ENCODE data around the gene MUC5AC.
"Not testable (repeated sequence)": the region's sequence is repeated elsewhere in the genome, so short reads cannot be mapped to it uniquely, and the experiment has no call there.

MUC5AC gene

DNA sequence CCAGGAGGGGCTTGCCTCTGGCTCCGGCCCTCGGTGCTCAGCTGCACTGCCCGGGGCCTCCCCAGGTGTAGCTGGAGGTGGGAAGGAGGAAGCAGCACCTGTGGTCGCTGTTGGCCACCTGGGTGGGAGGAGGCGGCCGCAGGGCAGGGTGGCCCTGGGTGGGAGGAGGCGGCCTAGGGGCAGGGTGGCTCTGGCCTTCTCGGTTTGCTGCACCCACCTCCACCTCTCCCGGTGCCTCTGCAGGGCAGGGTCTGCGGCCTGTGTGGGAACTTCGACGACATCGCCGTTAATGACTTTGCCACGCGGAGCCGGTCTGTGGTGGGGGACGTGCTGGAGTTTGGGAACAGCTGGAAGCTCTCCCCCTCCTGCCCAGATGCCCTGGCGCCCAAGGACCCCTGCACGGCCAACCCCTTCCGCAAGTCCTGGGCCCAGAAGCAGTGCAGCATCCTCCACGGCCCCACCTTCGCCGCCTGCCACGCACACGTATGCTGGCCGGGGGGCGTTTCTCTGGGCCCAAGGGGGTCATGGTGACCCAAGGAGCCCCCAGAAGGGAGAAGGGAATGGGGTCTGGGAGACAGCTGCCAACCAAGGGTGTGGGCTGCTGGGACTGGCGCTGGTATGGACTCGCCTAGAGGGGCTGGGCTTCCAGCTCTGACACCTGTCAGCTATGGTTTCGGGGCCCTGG, 20.6 kb downstream of the MUC5AC start:
- no peak for DNase-seq

DNA sequence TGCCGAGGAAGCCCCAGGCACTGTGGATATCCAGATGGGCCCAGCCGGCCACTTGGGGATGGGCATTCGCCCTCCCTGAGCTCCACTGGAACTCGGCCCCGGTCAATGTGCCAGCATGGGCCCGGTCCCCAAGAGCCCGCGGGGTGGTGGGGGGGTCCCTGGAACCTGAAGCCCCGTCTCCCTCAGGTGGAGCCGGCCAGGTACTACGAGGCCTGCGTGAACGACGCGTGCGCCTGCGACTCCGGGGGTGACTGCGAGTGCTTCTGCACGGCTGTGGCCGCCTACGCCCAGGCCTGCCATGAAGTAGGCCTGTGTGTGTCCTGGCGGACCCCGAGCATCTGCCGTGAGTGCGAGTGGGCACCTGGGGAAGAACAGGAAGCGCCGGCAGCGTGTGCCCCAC, 21.2 kb downstream of the MUC5AC start:
- no peak for DNase-seq

DNA sequence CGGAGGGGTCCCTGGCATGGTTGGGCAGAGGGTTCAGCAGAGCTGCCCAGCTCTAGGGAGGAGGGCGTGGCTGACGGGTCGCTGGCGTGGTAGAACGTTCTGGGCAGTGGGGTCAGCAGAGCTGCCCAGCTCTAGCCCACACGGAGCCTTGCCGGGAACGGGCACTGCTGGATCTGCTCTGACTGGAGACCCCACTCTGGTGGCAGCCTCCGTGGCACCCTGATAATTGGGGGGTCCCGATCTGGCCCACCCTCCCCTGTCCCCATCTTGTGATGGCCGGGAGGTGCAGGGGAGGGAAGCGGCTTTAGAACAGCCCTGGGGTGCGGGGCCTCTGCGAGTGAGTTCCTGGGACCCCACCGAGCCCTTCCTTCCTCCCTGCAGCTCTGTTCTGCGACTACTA, 21.9 kb downstream of the MUC5AC start:
- no peak for DNase-seq

DNA sequence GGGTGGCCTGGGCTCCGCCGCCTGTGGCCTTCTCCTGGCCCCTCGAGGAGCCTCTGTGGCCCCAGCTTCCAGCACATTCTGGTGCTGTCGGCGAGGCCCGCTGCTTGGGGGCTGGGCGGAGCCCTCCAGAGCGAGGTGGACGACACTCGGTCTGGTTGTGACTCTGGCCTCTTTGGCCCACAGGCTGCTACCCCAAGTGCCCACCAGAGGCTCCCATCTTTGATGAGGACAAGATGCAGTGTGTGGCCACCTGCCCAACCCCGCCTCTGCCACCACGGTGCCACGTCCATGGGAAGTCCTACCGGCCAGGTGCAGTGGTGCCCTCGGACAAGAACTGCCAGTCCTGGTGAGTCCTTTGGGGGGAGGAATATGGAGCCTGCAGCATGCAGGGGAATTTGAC, 22.4 kb downstream of the MUC5AC start:
- no peak for DNase-seq

DNA sequence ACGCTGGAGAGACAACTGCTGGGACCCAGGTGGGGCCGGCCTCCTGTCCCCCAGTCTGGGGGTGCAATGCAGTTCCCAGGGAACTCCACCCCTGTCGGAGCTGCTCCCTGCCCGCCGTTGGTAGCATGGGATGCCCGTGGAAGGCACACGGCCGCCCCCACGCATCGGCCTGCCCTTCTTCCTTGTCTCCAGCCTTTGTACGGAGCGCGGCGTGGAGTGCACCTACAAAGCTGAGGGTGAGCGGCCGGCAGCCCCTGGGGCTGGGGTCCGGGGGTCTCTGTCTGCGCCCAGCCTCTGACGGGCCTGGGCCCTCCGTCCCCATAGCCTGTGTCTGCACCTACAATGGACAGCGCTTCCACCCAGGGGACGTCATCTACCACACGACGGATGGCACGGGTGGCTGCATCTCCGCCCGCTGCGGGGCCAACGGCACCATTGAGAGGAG, 23.2 kb downstream of the MUC5AC start:
- no peak for DNase-seq

DNA sequence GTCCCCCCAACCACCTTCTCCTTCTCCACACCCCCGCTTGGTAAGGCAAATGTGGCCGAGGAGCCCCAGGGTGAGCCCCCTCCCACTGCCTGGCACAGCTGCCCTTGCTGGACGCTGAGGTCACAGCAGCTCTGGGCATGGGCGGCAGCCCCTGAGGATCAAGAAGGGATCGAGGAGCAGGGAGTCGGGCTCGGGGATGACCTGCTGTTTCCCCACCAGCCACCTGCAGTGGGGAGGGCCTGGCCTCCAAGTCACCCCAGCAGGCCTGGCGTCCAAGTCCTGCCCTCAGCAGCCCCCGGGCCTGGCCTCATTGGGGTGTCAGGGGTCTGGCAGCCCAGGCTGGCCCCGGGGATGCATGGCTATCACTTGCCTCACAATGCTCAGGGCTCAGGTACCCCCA, 23.7 kb downstream of the MUC5AC start:
- no peak for DNase-seq

DNA sequence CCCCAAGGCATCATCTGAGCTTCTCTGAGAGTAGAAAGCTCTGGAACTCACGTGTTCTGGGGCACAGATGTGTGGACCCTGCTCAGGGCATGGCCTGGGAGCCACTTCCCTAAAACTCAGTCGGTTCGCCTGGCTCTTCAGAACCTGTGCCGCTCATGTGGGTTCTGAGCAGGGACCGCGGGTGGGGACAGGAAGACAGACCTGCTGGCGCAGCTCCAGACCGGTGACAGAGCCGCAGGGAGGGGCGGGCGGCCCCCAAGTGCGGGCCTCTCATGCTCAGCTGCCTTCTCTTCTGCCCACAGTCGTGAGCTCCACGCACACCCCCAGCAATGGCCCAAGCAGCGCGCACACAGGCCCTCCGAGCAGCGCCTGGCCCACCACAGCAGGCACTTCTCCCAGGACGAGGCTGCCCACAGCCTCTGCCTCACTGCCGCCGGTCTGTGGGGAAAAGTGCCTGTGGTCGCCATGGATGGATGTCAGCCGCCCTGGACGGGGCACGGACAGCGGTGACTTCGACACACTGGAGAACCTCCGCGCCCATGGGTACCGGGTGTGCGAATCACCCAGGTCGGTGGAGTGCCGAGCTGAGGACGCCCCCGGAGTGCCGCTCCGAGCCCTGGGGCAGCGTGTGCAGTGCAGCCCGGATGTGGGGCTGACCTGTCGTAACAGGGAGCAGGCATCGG, 24.2 kb downstream of the MUC5AC start:
- DNase-seq = no peak

DNA sequence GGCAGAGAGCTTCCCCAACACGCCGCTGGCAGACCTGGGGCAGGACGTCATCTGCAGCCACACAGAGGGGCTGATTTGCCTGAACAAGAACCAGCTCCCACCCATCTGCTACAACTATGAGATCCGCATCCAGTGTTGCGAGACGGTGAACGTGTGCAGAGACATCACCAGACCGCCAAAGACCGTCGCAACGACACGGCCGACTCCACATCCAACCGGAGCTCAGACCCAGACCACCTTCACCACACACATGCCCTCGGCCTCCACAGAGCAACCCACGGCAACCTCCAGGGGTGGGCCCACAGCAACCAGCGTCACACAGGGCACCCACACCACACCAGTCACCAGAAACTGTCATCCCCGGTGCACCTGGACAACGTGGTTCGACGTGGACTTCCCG, 26.4 kb downstream of the MUC5AC start:
- DNase-seq = not testable (repeated sequence)

DNA sequence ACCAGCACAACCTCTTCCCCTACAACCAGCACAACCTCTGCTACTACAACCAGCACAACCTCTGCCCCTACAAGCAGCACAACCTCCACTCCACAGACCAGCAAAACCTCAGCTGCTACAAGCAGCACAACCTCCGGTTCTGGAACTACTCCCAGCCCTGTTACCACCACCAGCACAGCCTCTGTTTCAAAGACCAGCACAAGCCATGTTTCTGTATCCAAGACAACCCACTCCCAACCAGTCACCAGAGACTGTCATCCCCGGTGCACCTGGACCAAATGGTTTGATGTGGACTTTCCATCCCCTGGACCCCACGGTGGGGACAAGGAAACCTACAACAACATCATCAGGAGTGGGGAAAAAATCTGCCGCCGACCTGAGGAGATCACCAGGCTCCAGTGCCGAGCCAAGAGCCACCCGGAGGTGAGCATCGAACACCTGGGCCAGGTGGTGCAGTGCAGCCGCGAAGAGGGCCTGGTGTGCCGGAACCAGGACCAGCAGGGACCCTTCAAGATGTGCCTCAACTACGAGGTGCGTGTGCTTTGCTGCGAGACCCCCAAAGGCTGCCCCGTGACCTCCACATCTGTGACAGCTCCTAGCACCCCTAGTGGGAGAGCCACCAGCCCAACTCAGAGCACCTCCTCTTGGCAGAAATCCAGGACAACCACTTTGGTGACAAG, 30.8 kb downstream of the MUC5AC start:
- not testable (repeated sequence) for DNase-seq

DNA sequence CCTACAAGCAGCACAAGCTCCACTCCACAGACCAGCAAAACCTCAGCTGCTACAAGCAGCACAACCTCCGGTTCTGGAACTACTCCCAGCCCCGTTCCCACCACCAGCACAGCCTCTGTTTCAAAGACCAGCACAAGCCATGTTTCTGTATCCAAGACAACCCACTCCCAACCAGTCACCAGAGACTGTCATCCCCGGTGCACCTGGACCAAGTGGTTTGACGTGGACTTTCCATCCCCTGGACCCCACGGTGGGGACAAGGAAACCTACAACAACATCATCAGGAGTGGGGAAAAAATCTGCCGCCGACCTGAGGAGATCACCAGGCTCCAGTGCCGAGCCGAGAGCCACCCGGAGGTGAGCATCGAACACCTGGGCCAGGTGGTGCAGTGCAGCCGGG, 32.1 kb downstream of the MUC5AC start:
- DNase-seq = not testable (repeated sequence)

DNA sequence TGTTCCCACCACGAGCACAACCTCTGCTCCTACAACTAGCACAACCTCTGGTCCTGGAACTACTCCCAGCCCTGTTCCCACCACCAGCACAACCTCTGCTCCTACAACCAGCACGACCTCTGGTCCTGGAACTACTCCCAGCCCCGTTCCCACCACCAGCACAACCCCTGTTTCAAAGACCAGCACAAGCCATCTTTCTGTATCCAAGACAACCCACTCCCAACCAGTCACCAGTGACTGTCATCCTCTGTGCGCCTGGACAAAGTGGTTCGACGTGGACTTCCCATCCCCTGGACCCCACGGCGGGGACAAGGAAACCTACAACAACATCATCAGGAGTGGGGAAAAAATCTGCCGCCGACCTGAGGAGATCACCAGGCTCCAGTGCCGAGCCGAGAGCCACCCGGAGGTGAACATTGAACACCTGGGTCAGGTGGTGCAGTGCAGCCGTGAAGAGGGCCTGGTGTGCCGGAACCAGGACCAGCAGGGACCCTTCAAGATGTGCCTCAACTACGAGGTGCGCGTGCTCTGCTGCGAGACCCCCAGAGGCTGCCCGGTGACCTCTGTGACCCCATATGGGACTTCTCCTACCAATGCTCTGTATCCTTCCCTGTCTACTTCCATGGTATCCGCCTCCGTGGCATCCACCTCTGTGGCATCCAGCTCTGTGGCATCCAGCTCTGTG, 34.2 kb downstream of the MUC5AC start:
- DNase-seq = not testable (repeated sequence)

DNA sequence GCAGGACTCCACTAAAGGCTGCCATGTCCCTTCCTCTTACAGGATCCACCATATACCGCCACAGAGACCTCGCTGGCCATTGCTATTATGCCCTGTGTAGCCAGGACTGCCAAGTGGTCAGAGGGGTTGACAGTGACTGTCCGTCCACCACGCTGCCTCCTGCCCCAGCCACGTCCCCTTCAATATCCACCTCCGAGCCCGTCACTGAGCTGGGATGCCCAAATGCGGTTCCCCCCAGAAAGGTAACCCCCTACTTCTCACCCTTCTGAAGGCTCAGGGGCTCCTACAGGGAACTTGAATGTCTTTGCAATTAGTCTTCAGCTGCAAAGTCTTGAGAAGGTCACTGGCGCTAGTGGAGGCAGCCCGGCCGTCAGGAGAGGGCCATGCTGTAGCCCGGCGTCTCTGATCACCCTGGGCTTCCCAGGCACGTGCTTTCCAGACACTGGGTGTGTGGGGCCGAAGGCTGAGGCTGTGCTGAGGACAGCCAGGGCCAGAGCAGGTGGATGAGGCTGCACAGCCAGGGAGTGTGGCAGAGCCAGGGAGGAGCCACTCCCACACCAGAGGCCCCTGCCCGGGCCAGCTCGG, 35.1 kb downstream of the MUC5AC start:
- no peak for DNase-seq

DNA sequence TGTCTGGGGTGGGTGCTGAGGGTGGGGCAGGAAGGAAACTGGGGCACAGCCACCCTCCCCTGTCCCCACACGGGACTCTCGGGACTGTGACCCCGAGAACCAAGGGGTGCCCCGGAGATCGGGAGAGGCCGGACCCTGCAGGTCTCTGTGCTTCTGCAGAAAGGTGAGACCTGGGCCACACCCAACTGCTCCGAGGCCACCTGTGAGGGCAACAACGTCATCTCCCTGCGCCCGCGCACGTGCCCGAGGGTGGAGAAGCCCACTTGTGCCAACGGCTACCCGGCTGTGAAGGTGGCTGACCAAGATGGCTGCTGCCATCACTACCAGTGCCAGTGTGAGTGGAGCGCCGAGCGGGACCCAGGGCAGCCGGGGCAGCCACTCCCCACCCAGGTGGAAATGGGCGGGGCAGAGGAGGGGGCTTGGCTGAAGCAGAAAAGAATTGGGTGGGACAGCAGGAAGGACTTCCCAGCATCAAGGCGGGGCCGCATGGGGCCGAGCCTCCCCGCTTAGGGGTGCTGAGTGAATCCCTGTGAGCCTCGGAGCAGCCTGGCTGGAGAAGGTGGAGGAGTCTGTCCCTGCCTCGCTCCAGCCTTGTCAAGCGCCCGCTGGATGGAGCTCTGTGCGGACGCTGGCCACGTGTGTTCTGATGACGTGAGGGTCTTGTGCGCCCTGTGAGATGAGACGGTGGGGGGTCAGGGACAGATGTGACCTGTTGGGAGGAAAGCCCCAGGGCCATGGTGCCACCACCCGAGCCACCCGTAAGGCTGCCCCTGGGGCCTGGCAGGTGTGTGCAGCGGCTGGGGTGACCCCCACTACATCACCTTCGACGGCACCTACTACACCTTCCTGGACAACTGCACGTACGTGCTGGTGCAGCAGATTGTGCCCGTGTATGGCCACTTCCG, 35.8 kb downstream of the MUC5AC start:
- DNase-seq = no peak

DNA sequence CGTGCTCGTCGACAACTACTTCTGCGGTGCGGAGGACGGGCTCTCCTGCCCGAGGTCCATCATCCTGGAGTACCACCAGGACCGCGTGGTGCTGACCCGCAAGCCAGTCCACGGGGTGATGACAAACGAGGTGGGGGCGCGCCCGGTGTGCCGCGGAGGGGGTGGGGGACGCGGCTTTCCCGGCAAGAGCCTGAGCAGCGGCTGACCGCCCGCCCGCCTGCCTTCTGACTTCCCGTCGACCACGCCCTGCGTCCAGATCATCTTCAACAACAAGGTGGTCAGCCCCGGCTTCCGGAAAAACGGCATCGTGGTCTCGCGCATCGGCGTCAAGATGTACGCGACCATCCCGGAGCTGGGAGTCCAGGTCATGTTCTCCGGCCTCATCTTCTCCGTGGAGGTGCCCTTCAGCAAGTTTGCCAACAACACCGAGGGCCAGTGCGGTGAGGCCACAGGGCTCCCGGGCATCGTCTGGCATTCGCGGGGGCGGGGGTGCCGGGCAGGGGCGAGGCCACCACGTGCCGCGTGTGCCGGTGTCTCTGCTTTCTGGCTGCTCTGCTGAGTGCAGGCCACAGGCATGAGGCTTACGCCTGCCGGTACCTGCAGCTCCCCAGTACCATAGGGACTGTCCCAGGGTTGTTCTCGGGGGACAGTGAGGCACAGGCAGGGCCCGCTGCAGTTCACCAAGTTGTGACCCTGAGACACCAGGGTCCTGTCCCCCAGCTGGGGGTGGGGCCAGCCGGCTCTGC, 36.7 kb downstream of the MUC5AC start:
- no peak for DNase-seq

DNA sequence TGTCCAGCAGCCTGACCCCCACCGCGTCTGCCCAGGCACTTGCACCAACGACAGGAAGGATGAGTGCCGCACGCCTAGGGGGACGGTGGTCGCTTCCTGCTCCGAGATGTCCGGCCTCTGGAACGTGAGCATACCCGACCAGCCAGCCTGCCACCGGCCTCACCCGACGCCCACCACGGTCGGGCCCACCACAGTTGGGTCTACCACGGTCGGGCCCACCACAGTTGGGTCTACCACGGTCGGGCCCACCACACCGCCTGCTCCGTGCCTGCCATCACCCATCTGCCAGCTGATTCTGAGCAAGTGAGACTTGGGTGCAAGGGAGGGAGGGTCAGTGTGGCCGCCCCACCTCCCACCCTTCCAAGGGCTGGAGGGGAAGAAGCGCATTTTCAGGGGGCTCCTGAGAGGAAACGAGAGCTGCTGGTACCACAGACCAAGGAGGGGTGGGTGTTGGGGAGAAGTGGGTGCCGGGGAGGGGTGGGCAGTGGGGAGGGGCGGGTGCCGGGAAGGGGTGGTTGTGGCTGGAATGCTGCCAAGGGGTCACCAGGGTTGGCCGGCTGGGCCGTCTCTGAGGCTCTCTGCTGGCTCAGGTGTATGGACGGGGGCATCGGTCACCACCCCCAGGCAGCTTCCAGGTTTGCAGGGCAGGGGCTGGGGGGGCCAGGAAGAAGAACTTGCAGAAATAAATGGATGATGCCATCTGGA, 37.4 kb downstream of the MUC5AC start:
- no peak for DNase-seq

DNA sequence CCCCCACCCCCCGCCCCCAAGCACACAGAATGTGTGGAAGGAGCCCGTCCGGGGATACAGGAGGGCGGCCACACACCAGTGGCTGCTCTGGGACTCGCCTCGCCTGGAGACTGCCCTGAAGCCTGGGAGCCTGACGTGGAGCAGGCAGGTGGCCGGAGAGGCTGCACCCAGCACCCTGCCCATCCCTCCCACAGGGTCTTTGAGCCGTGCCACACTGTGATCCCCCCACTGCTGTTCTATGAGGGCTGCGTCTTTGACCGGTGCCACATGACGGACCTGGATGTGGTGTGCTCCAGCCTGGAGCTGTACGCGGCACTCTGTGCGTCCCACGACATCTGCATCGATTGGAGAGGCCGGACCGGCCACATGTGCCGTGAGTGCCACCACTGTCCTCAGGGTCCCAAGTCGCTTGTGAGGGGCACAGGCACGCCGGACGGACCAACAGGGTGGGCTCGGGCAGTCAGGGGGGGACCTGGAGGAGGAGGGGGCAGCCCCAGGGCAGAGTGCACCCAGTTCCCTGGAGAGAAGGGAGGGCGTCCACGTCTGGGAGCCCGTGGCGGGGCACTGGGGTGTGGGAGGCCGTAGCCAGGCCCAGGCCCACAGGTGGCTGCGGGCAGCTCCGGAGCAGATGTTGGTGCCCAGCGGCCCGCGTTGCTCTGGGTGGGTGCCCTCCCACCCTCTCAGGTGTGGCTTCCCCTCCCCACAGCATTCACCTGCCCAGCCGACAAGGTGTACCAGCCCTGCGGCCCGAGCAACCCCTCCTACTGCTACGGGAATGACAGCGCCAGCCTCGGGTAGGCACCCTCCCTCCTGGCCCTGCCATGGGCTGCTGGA, 38.1 kb downstream of the MUC5AC start:
- DNase-seq = no peak

DNA sequence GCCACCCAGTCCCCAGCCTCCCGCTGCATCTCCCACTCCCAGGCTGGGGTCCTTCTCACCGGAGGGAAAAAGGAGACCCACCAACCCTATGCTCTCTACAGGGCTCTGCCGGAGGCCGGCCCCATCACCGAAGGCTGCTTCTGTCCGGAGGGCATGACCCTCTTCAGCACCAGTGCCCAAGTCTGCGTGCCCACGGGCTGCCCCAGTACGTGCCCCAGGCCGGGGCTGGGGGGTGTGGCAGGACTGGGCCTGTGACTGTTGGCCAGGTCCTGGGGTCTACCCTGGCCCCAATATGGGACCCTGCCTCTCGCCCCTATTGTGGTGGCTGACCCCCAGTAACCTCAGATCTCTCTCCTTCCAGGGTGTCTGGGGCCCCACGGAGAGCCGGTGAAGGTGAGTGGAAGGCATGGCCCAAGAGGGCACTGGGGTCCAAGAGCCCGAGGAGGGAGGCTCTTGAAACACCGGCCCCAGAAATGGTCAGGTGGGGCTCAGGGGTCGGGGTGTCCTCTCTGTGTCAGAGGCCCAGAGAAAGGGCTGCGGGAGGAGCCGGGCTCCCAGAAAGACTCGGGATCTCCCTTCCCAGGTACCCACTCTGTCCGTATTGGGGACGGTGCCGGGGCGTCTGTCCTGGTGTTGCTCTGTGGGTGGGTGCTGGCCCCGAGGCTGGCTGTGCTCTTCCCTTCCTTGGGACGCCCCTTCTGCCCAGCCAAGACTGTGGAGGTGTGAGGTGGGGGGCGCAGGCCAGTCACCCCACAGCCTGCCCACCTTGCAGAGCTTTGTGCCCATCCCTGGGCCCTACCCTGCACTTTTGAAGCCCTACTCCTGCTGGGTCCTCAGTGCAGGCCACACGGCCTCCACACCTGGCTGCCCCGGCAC, 39.0 kb downstream of the MUC5AC start:
- DNase-seq = no peak

DNA sequence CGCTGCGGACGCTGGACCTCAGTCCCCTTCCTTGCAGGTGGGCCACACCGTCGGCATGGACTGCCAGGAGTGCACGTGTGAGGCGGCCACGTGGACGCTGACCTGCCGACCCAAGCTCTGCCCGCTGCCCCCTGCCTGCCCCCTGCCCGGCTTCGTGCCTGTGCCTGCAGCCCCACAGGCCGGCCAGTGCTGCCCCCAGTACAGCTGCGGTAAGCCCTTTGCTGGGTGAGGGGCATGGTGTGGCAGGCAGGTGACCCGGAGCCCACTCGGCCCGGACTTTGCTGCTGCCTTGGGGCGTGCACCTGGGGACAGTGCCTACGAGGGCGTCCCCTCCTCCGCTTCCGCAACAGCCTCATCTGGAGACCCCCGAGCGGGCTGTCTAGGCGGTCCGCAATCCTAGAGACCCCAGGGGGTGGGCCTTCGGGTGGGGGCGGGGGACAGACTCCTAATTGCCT, 39.7 kb downstream of the MUC5AC start:
- DNase-seq = no peak
